Fibroblast of lung (primary cell): ENCODE measurements around the gene PEX10.

Experiments
- EZH2 ChIP-seq: IDR thresholded peaks from 2 replicates; pipeline ENCODE4 v1.5.1; 2012; ENCODE audit warnings: low read length, control low read depth, mild to moderate bottlenecking; ENCODE audit errors: missing control alignments
- TF ChIP-seq, protein P1 (sequence below), 2 donors: IDR thresholded peaks in 1 of 2; conservative IDR thresholded peaks in 1 of 2; 1 replicate in 1 of 2; 2 replicates in 1 of 2; pipeline ENCODE4 v1.5.1; 2011 to 2012; ENCODE audit warnings: low read length in 2 of 2, control low read depth in 1 of 2, inconsistent platforms in 1 of 2, low read depth in 1 of 2, mild to moderate bottlenecking in 1 of 2

DNA sequence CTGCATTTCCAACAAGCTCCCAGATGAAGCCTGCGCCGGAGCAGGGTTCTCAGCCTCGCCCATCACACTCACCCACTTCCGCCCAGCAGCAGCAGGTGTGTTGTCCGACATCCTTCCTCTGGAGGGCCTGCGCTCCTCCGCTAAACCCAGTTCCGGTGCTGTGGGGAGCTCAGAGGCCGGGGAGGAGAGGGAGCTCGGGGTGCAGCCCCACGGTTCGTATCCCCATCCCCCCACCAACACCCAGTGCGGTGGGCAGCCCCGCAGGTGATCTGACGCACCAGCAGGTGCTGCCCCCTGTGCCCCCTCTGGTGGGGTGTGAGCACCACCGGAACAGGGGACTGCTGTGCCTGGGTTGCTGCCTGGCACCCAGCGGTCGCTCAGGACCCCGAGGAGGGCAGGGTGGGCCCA is 3.4 kb upstream of the PEX10 start:
- TF ChIP-seq, protein P1, sequence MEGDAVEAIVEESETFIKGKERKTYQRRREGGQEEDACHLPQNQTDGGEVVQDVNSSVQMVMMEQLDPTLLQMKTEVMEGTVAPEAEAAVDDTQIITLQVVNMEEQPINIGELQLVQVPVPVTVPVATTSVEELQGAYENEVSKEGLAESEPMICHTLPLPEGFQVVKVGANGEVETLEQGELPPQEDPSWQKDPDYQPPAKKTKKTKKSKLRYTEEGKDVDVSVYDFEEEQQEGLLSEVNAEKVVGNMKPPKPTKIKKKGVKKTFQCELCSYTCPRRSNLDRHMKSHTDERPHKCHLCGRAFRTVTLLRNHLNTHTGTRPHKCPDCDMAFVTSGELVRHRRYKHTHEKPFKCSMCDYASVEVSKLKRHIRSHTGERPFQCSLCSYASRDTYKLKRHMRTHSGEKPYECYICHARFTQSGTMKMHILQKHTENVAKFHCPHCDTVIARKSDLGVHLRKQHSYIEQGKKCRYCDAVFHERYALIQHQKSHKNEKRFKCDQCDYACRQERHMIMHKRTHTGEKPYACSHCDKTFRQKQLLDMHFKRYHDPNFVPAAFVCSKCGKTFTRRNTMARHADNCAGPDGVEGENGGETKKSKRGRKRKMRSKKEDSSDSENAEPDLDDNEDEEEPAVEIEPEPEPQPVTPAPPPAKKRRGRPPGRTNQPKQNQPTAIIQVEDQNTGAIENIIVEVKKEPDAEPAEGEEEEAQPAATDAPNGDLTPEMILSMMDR (conservative IDR thresholded peaks at IDR 0.05 in 1 of 2, IDR thresholded peaks at IDR 0.05 in 1 of 2; ENCODE audit: low read depth in 1 of 2, low read length in 2 of 2) = no peak
- TF ChIP-seq EZH2 = no peak
